ENCODE results near the gene AQP3.
A peak's percentile ranks its signal among the peaks of the same experiment; 100 is the strongest.
"Not testable (repeated sequence)": the region's sequence is repeated elsewhere in the genome, so short reads cannot be mapped to it uniquely, and the experiment has no call there.

Gene AQP3

DNA sequence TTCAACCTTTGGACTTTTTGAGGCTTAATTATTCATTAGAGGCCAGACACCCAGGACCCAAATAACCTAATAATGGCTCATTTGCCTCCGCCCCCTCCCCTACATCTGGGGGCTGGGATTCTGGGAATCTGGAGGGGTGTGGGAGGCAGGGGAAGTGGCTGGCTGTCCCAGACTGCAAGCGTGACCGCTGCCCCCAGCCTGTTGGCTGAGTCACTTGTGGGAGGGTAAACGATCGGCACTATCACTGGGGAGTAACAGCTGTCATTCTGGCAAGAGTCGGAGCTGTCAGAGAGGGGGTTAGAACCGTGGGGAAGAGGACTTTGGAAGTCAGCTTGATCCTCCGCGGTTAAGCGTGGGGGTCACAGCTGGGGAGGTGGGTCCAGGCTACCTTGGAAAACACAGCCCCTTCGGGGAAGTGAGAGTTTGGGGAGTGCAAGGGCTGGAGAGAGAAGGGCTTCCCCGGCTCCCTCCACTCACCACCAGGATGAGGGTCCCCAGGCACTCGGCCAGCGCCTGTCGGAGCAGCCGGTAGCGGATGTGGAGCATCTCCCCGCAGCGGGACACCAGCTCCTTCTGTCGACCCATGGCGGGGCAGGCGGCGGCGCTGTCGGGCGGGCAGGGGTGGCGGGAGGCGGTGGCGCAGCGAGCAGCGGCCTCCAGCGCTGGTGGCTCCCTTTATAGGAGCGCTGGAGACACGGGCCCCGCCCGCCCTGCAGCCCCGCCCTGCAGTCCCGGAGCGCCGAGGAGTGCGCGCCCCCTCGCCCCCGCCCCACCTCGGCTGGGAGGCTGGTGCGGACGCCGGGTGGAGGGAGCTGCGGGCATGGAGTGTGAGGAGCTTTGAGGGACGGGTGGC is at the start of gene AQP3:
Gene AQP3, minus strand, starts transcription at position 648 of the 853 bp plus-strand sequence. Its CDS starts 63 bp downstream, at position 585.
- peak; percentile 61 for DNase-seq (ENCODE audit: low read depth)

- DNase-seq (ENCODE audit: low read depth), result not testable (repeated sequence)
Observed at GRCh38 chr9:33493819-33494218, 46.4 kb upstream of the AQP3 start.

- DNase-seq (ENCODE audit: low read depth), result no peak
Observed at GRCh38 chr9:33489066-33489465, 41.7 kb upstream of the AQP3 start.

GRCh38 chr9:33485312-33485711 is 37.9 kb upstream of the AQP3 start:
- not testable (repeated sequence) for DNase-seq (ENCODE audit: low read depth)

GRCh38 chr9:33480976-33481375 is 33.6 kb upstream of the AQP3 start:
- DNase-seq (ENCODE audit: low read depth), result no peak

DNA sequence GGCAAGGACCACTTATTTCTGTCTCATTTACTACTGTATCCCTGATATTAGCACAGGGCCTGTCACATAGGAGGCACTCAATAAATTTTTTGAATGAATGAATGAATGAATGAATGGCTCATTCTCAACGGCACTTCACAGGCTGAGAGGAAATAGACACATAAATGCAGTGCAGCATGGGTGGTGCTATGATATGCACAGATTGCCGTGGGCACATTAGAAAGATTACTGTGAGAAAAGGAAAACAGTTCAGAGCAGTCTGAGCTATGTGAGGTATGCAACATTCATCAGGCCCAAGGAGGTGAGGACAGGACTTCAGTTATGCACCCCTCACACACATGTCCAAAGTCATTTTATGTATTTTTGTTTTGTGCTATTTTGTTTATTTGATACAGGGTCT is 32.7 kb upstream of the AQP3 start:
- no peak for DNase-seq (ENCODE audit: low read depth)

DNA sequence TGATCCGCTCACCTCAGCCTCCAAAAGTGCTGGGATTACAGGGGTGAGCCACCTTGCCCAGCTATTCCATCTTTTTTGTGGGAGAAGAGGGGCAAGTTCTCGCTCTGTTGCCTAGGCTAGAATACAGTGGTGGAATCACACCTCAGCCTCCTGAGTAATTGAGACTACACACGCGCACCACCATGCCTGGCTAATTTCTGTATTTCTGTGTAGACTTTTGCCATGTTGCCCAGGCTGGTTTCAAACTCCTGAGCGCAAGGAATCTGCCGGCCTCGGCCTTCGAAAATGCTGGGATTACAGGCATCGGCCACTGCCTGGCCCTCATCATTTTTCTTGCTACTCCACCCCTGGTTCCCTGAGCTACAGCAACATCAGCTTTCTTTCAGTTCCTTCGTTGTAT is 29.1 kb upstream of the AQP3 start:
- DNase-seq (ENCODE audit: low read depth), result no peak

GRCh38 chr9:33475357-33475756 is 28.0 kb upstream of the AQP3 start:
- DNase-seq (ENCODE audit: low read depth), result no peak

DNA sequence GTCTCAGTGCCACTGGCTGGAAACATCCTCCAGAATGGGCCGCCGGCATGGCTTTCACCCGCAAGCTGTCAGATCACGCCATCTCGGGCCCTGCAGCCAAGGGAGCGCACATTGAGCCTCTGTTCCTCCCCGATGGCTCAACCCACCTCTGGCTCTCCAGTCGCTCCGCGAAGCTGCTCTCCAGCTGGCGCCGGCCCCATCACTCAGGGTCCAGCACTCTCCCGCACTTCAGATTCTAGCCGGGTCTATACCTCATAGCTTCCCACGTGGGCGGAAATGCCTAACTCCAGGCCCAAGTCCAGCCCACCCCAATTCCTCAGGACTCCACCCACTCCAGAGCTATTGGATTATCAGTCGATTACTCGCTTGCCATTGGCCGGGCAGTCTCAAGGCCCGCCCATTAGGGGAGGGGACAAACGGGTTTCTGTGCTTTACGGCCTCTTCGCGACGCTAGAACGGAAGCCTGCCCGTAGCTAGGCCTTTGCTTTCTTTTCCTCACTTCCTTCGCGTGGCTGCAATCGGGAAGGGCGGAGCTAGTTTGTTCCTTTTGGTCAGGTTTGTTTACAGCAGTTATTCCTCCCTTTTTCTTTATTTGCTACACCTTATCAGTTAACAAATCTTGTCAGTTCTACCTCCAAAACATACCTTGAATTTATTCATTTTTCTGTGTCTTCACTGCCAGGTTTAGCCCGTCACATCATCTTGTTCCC is 26.4 kb upstream of the AQP3 start, which contains the start of gene NOL6:
Gene NOL6, minus strand, starts transcription at position 282 of the 710 bp plus-strand sequence. Its CDS starts 82 bp downstream, at position 200.
- peak; percentile 96 for DNase-seq (ENCODE audit: low read depth)

GRCh38 chr9:33472881-33473615 is 25.7 kb upstream of the AQP3 start:
- no peak for DNase-seq (ENCODE audit: low read depth)

- DNase-seq (ENCODE audit: low read depth), result no peak
Observed at GRCh38 chr9:33472171-33472880, 24.9 kb upstream of the AQP3 start.

GRCh38 chr9:33471361-33471760 is 24.0 kb upstream of the AQP3 start:
- no peak for DNase-seq (ENCODE audit: low read depth)

DNA sequence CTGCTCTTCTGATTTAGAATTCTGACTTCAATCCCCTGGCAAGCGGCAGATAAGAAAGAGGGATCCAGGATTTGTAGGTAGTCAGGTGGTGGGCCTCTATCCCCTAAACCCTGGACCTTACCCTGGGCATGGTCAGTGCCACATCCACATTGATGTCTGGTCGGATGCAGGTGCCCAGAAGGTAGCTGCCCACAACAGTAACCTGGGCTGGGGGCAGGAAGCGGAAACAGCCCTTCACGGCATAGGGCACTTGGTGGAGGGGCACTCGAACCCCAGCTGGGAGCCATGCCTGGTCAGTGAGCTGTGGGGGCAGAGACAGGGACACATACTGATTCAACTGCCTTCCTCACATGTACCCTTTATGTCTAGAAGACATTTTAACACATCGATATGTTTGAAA is 22.5 kb upstream of the AQP3 start:
- DNase-seq (ENCODE audit: low read depth), result no peak

DNA sequence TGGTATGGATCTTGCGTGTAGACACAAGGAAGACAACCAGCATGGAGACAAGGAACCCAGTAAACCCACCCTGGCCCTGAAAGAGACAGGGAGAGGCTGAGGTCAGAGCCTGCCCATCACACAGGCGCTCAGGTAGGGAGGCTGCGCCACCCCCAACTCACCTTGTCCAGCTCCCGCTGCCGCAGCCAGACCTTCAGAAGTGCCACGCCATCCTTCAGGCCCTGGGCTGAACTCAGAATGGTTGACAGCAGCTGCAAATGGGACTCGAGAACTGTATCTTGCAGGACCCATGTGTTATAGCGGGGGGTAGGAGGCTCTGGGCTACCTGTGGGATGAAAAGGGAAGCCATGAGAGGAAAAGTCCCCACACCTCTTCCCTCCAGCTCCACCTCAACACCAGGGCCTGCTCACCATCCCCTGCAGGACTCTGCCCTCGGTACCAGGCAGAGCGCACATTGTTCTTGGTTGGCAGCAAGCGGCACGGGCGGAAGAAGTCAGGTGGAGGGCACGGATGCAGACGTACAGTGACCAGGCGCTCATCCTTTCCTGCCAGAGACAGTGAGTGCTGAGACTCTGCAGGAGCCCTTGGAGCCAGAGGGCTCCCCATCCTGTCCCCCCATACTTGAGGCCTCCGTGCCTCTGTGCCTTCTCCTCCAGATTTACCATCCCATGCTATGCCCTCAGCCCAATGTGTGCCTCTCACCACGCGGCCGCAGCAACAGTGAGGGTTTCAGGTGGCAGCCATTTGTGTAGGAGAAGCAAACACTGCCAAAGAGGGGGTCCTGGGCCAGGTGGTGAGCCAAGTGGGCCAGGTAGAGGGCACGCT is 21.6 kb upstream of the AQP3 start:
- DNase-seq (ENCODE audit: low read depth), result no peak

DNA sequence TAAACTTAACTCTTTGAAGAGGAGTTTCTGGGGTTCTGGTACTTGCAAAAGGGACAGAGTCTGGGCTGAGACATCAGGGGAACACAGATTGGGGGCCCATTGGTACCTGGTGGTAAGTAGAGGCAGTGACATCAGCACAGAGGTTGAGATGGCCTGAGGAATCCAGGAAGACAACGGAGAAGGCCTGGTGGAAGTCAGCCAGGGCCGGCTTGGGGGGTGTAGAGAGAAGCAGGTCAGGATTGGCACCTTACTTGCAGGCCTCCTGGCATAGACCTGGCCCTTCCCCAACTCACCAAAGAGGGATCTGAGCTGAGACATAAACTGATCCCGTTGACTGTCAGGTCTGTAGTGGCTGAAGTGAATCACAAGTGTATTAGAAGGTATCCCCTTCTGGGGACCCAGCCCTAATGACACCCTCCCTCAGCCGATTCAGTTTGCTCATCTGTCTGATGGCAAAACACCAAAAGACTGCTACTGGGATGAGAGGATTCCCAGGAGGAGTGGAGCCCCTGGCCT is 20.9 kb upstream of the AQP3 start:
- no peak for DNase-seq (ENCODE audit: low read depth)

DNA sequence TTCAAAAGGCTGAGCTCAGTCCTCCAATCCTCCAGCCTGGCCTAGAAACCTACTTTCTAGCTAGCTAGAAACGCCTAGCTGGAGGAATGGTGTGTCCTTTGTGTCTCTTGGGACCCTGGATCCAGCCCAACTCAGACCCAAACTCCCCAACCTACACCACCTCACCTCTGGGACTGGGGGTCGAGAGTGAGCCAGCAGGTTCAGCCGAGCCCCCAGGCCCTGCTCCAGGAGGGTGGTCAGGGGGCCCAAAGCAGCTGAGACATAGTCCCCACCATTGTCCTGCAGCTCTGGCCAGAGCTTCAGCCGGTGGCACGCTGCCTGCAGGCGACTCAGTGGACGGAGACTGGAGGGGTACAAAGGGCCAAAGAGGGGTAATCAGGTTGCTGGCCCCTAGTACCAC is 20.1 kb upstream of the AQP3 start:
- DNase-seq (ENCODE audit: low read depth), result no peak

DNA sequence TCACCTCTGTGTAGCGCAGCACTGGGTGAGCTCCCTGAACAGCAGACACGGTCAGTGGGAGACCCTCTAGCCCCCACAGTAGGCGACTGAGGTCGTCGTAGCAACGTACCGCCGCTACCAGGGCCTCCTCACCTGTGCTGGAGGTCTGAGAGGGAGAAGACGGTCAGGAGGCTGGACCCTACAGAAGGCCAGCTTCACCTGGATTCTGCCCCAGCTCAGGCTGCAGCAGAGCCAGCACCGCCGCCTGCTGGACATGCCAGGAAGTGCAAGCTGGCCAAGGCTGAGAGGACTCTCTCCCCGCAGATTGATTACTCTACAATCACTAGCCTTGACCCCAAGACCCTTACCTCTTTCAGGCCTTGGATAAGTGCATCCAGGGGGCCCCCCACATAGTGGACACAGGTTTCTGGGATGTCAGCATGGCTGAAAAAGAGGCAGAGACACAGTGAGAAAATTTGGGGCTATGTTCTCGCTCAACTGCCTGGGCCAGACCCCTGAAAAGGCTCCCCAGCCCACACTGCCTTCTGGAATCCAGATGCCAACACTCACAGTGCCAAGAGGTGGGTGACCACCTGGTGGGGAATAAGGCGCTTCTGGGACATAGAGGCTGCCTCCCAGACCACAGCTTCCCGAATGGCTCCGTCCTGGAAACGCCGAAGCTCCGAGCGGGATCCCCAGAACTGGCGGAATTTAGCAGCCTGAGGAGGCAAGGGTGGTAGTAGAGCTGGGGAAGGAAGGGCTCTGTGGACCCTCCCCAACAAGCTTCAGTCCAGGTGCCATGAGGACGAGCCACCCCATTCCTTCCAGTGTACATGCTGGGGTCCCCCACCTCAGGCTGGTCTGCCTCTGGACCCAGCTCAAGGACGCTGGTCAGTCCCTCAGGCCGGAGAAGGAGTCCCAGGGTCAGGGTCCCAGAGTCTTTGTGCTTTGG is 19.4 kb upstream of the AQP3 start:
- peak; percentile 72 for DNase-seq (ENCODE audit: low read depth)

DNA sequence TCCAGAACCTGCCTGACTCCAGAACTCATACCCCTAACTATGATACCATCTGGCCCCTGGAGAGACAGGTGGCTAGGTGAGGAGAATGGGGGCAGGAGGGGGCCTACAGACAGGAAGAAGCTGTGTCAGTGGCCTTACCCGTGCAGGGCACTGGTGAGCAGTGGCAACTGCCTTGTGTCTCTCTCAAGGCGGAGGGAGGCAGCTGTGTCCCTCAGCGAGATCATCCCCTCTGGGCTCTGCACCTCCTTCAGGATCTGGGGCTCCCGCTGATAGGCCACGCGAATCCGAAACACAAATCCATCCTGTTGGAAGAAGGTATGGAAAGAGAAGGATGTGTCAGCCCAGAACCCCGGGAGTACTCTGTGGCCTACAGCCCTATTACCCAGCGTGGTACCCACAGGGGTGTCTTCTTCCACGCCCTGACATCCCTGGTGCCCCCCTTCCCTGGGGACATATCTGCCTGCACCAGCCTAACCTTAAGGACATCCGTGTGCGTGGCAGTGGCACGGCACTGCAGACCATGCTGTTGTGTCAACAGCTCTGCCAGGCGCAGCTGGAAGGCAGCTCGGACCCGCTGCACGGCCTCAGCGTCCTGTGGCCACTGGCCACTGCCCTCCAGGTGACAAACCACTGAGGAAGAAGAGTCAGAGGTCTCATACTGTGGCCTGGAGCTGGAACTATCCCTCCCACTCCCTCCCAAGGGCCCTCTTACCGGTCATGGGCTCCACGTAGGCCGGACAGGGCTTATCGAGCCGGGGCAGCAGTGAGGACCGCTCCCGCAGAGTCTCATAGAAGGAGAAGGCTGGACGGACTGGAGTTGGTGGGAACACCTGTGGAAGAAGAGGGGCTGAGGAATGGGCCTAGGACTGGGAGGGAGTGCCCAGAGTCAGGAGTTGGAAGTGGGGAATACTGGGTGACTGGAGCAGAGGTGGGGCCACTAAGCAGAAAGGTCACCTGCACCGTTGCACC is 18.5 kb upstream of the AQP3 start:
- DNase-seq (ENCODE audit: low read depth), result no peak

Measured in activated T-cell treated with anti-CD3 and anti-CD28 coated beads for 1 hour (primary cell).